GM12864 (cell line): ENCODE data around the gene UNCX.

Experiments
- DNase-seq: peaks from one replicate; pipeline ENCODE4 v3.0.0-alpha.2; 2011; ENCODE audit warnings: low read depth
- H3K4me3 ChIP-seq: 2 replicates; pipeline ENCODE4 v1.5.1; 2011; ENCODE audit warnings: mild to moderate bottlenecking, low read depth, low read length, control low read depth
- CTCF ChIP-seq: IDR thresholded peaks from 2 replicates; pipeline ENCODE4 v1.5.1; 2011; ENCODE audit warnings: low read depth, mild to moderate bottlenecking, moderate library complexity, low read length, control low read depth, inconsistent platforms; ENCODE audit errors: missing control alignments

Gene UNCX

GRCh38 chr7:1252540-1253090 lies 19.9 kb downstream of the UNCX start:
- no peak overlapping the region for H3K4me3 ChIP-seq
- no peak for TF ChIP-seq CTCF
- DNase-seq, result no peak

GRCh38 chr7:1253681-1254181 lies 21.1 kb downstream of the UNCX start:
- H3K4me3 ChIP-seq, result no peak overlapping the region
- no peak for TF ChIP-seq CTCF
- DNase-seq, result no peak

- H3K4me3 ChIP-seq, result no peak overlapping the region
- no peak for TF ChIP-seq CTCF
- DNase-seq, result no peak
Measured at GRCh38 chr7:1254281-1255079, 21.8 kb downstream of the UNCX start.

GRCh38 chr7:1255080-1255816 lies 22.6 kb downstream of the UNCX start:
- no peak for TF ChIP-seq CTCF
- DNase-seq, result no peak

GRCh38 chr7:1255817-1256340 lies 23.2 kb downstream of the UNCX start:
- no peak for DNase-seq
- TF ChIP-seq CTCF, result no peak
- H3K4me3 ChIP-seq, result no peak overlapping the region

More at GRCh38 chr7:1255080-1255816, 22.6 kb downstream of the UNCX start:
- H3K4me3 ChIP-seq, result no peak overlapping the region

- no peak overlapping the region for H3K4me3 ChIP-seq
- TF ChIP-seq CTCF, result no peak
- DNase-seq, result no peak
Measured at GRCh38 chr7:1256621-1257020, 23.9 kb downstream of the UNCX start.
